Peyer's patch (tissue), 4 donors: ENCODE data around the gene XPOT. TPM values are rescaled to one million over a fixed set of nuclear protein-coding genes. Genes with fewer than 3 reads are reported as not detected.

Experiments used
- DNase-seq, 3 donors: peaks; one replicate each; pipeline ENCODE4 v3.0.0-alpha.2; 2017 to 2019
- H3K27ac ChIP-seq, 4 donors: fragments of 200-600 bp; sonication (generic); one replicate each; pipeline ENCODE4 v1.5.1; 2016 to 2019
- H3K27me3 ChIP-seq, 2 donors: fragments of 200-600 bp; sonication (generic); one replicate each; pipeline ENCODE4 v1.5.1; 2019
- H3K36me3 ChIP-seq, 3 donors: fragments of 200-600 bp; sonication (generic); one replicate each; pipeline ENCODE4 v1.5.1; 2016 to 2019
- H3K4me1 ChIP-seq, 4 donors: fragments of 200-600 bp; sonication (generic); one replicate each; pipeline ENCODE4 v1.5.1; 2016 to 2019
- H3K4me3 ChIP-seq, 4 donors: fragments of 200-600 bp; sonication (generic); 1 replicate in 3 of 4; 2 replicates in 1 of 4; pipeline ENCODE4 v1.5.1; 2016 to 2019; ENCODE audit warnings: mild to moderate bottlenecking in 1 of 4
- H3K9me3 ChIP-seq, 4 donors: fragments of 200-600 bp; sonication (generic); one replicate each; pipeline ENCODE4 v1.5.1; 2016 to 2019; ENCODE audit warnings: mild to moderate bottlenecking in 1 of 4
- POLR2A ChIP-seq, 2 donors: fragments of 450-650 bp; IDR thresholded peaks; one replicate each; pipeline ENCODE4 v1.5.1; 2017; ENCODE audit warnings: antibody characterized with exemption in 2 of 2, mild to moderate bottlenecking in 2 of 2, moderate library complexity in 2 of 2
- total RNA-seq, 4 donors: library from RNA; depleted of rRNA; stranded (reverse); fragments of >200 nt; gene quantifications; one replicate each; pipeline ENCODE4 v1.1.0, GENCODE V29; 2016
- TF ChIP-seq, protein P1 (sequence below), 6 experiments: fragments of 450-650 bp in 4 of 6; fragments of 200-600 bp in 2 of 6; sonication (generic) in 1 of 6; IDR thresholded peaks; one replicate each; pipeline ENCODE4 v1.5.1; 2017 to 2019; ENCODE audit warnings: antibody characterized with exemption in 6 of 6, mild to moderate bottlenecking in 3 of 6, moderate library complexity in 1 of 6

Gene XPOT
- total RNA-seq, 4 donors from 2014 or later = 15.6 to 73.4 (median 24.8) TPM

DNA sequence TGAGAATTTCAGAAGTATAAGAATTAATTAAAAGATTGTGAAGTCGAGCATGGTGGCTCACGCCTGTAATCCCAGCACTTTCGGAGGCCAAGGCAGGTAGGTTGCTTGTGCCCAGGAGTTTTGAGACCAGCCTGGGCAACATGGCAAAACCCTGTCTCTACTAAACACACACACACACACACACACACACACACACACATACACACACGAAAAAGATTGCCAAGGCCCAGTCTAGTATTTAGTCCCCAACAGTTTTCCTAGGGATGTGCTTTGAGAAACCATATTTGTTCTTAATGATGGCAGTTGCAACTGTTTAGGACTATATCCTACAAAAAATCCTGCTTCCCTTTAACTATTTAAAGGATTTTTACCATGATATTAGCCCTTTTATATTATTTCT is 53.7 kb downstream of the XPOT start:
- no peaks in the 10 kb centered on the region for H3K27me3 ChIP-seq

DNA sequence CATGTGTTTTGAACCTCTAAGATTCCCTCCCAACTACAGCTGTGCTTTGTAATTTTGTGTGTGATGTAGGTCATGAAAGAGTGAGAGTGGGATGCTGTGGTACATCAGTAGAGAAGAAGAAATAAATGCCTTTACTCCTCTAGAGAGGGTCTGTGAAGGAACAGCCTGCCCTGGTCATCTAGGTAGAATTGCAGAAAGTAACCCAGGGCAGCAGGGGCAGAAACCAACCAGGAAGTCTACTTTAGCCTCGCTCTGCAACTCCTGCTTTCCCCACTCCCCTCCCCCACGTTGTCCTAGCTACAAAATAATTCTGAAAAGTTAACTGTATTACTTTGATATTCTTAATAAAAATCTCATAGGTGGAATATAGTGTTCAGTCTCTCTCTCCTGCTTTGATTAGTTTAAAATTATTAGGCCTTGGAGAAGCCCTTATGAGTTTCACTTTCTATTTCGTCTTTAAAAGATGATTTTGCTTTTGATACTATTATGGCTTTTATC is 55.3 kb downstream of the XPOT start:
- no peak for TF ChIP-seq POLR2A (IDR thresholded peaks at IDR 0.05)
- TF ChIP-seq, protein P1, sequence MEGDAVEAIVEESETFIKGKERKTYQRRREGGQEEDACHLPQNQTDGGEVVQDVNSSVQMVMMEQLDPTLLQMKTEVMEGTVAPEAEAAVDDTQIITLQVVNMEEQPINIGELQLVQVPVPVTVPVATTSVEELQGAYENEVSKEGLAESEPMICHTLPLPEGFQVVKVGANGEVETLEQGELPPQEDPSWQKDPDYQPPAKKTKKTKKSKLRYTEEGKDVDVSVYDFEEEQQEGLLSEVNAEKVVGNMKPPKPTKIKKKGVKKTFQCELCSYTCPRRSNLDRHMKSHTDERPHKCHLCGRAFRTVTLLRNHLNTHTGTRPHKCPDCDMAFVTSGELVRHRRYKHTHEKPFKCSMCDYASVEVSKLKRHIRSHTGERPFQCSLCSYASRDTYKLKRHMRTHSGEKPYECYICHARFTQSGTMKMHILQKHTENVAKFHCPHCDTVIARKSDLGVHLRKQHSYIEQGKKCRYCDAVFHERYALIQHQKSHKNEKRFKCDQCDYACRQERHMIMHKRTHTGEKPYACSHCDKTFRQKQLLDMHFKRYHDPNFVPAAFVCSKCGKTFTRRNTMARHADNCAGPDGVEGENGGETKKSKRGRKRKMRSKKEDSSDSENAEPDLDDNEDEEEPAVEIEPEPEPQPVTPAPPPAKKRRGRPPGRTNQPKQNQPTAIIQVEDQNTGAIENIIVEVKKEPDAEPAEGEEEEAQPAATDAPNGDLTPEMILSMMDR (IDR thresholded peaks at IDR 0.05) = no peak
- H3K27me3 ChIP-seq = no peaks in the 10 kb centered on the region
- H3K4me1 ChIP-seq = peaks cover 0 to 4% (median 0%) of the 10 kb centered on the region in 4 donors
- H3K4me3 ChIP-seq = peak overlapping the region in 3 of 4 donors; percentile 11 to 48 (median 33)
- peak in 1 of 3 donors; percentile 51 for DNase-seq
- H3K36me3 ChIP-seq = peaks cover 0 to 18% (median 0%) of the 10 kb centered on the region in 3 donors
- peak overlapping the region; percentile 42 to 66 (median 51) for H3K27ac ChIP-seq
- H3K9me3 ChIP-seq = no peaks in the 10 kb centered on the region

More for the DNA sequence above, 53.7 kb downstream of the XPOT start:
- TF ChIP-seq, protein P1 (IDR thresholded peaks at IDR 0.05) = no peak
- no peak for TF ChIP-seq POLR2A (IDR thresholded peaks at IDR 0.05)
- Histone ChIP-seq H3K36me3 (peaks cover 0 to 11% (median 0%) of the 10 kb centered on the region in 3 donors), H3K27ac (no peak overlapping the region), H3K9me3 (no peaks in the 10 kb centered on the region), H3K4me1 (peaks cover 0 to 4% (median 0%) of the 10 kb centered on the region in 4 donors), H3K4me3 (no peak overlapping the region)
- no peak for DNase-seq

DNA sequence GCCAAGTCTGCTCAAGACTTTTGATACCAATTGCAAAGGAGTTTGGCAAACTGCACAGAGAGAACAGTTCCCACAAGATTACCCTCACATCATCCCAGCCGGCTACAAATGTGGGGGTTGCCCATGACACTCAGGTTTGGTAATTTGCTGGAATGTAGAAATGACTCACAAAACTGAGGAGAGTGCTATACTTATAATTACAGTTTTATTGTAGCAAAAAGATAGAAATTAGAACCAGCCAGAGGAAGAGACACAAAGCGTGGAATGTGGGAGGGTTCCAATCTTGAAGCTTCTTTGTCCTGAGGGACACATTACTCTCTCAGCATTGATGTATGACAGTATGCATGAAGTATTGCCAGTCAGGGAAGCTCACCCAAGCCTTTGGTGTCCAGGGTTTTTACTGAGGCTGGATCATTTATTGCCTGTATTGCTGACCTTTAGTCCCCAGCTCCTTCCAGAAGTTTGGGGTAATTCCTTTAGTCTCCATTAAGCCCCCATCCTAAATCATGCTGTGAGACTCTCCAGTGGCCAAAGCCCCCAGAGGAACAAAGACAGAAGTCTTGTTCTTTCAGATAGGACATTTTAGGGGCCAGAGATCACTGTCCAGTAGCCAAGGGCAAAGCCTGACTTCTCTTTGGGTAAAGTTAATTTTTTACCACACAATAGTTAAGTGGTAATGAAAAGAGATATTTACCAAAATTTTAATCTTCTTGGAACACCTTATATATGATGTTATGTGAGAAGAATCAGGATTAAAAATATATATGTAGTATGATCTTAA is 57.6 kb downstream of the XPOT start:
- Histone ChIP-seq H3K27me3 (no peaks in the 10 kb centered on the region), H3K4me1 (peaks cover 0 to 4% (median 0%) of the 10 kb centered on the region in 4 donors), H3K36me3 (peaks cover 0 to 42% (median 0%) of the 10 kb centered on the region in 3 donors), H3K4me3 (no peak overlapping the region), H3K27ac (no peak overlapping the region), H3K9me3 (no peaks in the 10 kb centered on the region)
- no peak for DNase-seq
- TF ChIP-seq, protein P1 (IDR thresholded peaks at IDR 0.05) = no peak
- no peak for TF ChIP-seq POLR2A (IDR thresholded peaks at IDR 0.05)

DNA sequence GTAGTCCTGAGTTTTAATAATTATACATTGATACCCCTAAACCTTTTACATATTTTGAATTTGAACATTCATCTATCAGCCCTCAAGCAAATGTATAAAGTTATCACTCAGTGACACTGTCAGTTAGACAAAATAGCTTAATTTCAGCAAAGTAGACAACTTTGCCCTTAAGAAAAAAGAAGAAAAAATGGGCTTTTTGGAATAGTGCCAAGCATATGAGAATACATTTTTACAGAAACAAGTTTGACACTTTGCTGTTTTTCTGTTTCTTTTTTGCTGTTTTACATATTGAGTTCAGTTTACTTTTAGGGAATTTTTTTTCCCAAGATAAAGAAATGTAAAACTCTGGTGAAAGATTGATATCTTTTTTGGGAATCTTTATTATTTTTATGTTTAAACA is 62.0 kb downstream of the XPOT start:
- no peak overlapping the region for H3K4me3 ChIP-seq
- no peak for DNase-seq
- no peaks in the 10 kb centered on the region for H3K27me3 ChIP-seq
- no peaks in the 10 kb centered on the region for H3K4me1 ChIP-seq
- peaks cover 0 to 76% (median 0%) of the 10 kb centered on the region in 3 donors for H3K36me3 ChIP-seq
- no peaks in the 10 kb centered on the region for H3K9me3 ChIP-seq
- H3K27ac ChIP-seq = no peak overlapping the region
- no peak for TF ChIP-seq POLR2A (IDR thresholded peaks at IDR 0.05)
- TF ChIP-seq, protein P1 (IDR thresholded peaks at IDR 0.05) = no peak

DNA sequence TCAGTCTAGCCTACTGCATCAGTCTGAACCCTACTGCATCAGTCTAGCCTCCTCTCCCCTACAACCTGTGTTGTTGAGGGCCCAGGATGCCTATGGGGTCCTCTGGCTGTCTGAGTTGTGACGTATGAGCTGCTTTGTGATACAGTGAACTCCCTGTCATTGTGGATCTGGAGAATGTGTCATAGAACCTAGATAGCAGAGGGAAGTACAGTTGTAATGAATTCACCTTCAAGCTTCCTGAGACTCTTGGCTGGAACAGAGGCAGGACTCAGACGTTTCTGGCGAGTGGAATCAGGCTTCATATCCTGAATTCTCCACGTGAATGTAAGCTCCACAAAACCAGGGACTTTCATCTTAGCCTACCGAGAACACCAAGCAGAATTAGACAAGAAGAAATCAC is 64.8 kb downstream of the XPOT start:
- DNase-seq = no peak
- Histone ChIP-seq H3K9me3 (no peaks in the 10 kb centered on the region), H3K36me3 (peaks cover 0 to 78% (median 0%) of the 10 kb centered on the region in 3 donors), H3K27me3 (no peaks in the 10 kb centered on the region), H3K27ac (no peak overlapping the region), H3K4me3 (no peak overlapping the region), H3K4me1 (no peaks in the 10 kb centered on the region)
- TF ChIP-seq POLR2A (IDR thresholded peaks at IDR 0.05) = no peak
- TF ChIP-seq, protein P1 (IDR thresholded peaks at IDR 0.05) = no peak
